IMR-90 (cell line): ENCODE data around the gene NEK4. TPM values are rescaled to one million over a fixed set of nuclear protein-coding genes. Genes with fewer than 3 reads are reported as not detected.

Source experiments
- ATAC-seq: fragments of 200-7000 bp; cut with Tn5 transposase; 2 replicates; pipeline ENCODE4 v1.9.1; 2020; ENCODE audit warnings: low read depth, mild to moderate bottlenecking, moderate library complexity
- BruUV-seq: library from RNA; stranded (reverse); fragments of 400-500 nt; replicated peaks from 2 replicates; lab custom pipeline; 2021; lab: Mats Ljungman, UMichigan
- CTCF ChIA-PET: fragments of 300-600 bp; formaldehyde crosslinking; extraction: SDS; loops from one replicate; lab custom pipeline; 2021; ENCODE audit warnings: antibody characterized with exemption; lab: Yijun Ruan, JAX
- POLR2A ChIA-PET: fragments of 300-600 bp; sonication (Branson Sonifier 250); formaldehyde crosslinking; loops from one replicate; lab custom pipeline; 2022; ENCODE audit warnings: antibody characterized with exemption; ENCODE audit not compliant: unreplicated experiment; lab: Charles Lee
- DNase-seq: peaks from one replicate; pipeline ENCODE4 v3.0.0; 2013
- H2AFZ ChIP-seq: replicated peaks from 2 replicates; pipeline ENCODE3; 2013; ENCODE audit warnings: low read length, mild to moderate bottlenecking; ENCODE audit not compliant: poor library complexity
- H2AK5ac ChIP-seq: 2 replicates; pipeline ENCODE4 v1.6.1; 2013; ENCODE audit warnings: low read depth, low read length, inconsistent platforms
- H2AK9ac ChIP-seq: replicated peaks from 2 replicates; pipeline ENCODE3; 2013; ENCODE audit warnings: mild to moderate bottlenecking, low read depth, low read length, moderate library complexity; ENCODE audit not compliant: poor library complexity
- H2BK120ac ChIP-seq: 2 replicates; pipeline ENCODE4 v1.6.1; 2013; ENCODE audit warnings: low read depth, low read length, inconsistent platforms
- H2BK15ac ChIP-seq: 3 replicates; pipeline ENCODE4 v1.6.1; 2013; ENCODE audit warnings: low read depth, low read length, inconsistent platforms
- H2BK20ac ChIP-seq: 2 replicates; pipeline ENCODE4 v1.6.1; 2013; ENCODE audit warnings: low read depth, mild to moderate bottlenecking, inconsistent platforms, low read length, moderate library complexity
- H2BK5ac ChIP-seq: 2 replicates; pipeline ENCODE4 v1.6.1; 2013; ENCODE audit warnings: mild to moderate bottlenecking, low read depth, low read length, inconsistent platforms; ENCODE audit not compliant: poor library complexity, severe bottlenecking
- H3K14ac ChIP-seq: replicated peaks from 2 replicates; pipeline ENCODE4 v1.6.1; 2013; ENCODE audit warnings: low read depth, low read length, inconsistent platforms
- H3K18ac ChIP-seq: 2 replicates; pipeline ENCODE4 v1.6.1; 2013; ENCODE audit warnings: low read depth, low read length, control low read depth
- H3K23ac ChIP-seq: 2 replicates; pipeline ENCODE4 v1.6.1; 2013; ENCODE audit warnings: low read depth, low read length, inconsistent platforms
- H3K27ac ChIP-seq: 2 replicates; pipeline ENCODE4 v1.5.1; 2013; ENCODE audit warnings: mild to moderate bottlenecking, control low read depth, low read length; ENCODE audit not compliant: insufficient read depth
- H3K27me3 ChIP-seq: 2 replicates; pipeline ENCODE4 v1.6.1; 2013; ENCODE audit warnings: low read length; ENCODE audit not compliant: control insufficient read depth, insufficient read depth
- H3K36me3 ChIP-seq: 2 replicates; pipeline ENCODE4 v1.6.1; 2013; ENCODE audit warnings: low read length, mixed read lengths; ENCODE audit not compliant: control insufficient read depth, insufficient read depth
- H3K4ac ChIP-seq: 2 replicates; pipeline ENCODE4 v1.6.1; 2013; ENCODE audit warnings: low read depth, low read length, inconsistent platforms
- H3K4me1 ChIP-seq: 2 replicates; pipeline ENCODE4 v1.6.1; 2013; ENCODE audit warnings: low read length, mixed read lengths; ENCODE audit not compliant: control insufficient read depth, insufficient read depth
- H3K4me2 ChIP-seq: 2 replicates; pipeline ENCODE4 v1.6.1; 2013; ENCODE audit warnings: low read depth, mild to moderate bottlenecking, control low read depth, low read length, moderate library complexity
- H3K4me3 ChIP-seq: 2 replicates; pipeline ENCODE4 v1.5.1; 2013; ENCODE audit warnings: low read depth, mild to moderate bottlenecking, control low read depth, low read length, moderate library complexity; ENCODE audit not compliant: insufficient read depth
- H3K56ac ChIP-seq: 2 replicates; pipeline ENCODE4 v1.6.1; 2013; ENCODE audit warnings: low read length, inconsistent platforms; ENCODE audit not compliant: insufficient read depth; ENCODE audit errors: extremely low read depth
- H3K79me1 ChIP-seq, 2 experiments: 2 replicates each; pipeline ENCODE4 v1.6.1; 2013; ENCODE audit warnings: low read length in 2 of 2, inconsistent platforms in 1 of 2, low read depth in 1 of 2
- H3K9ac ChIP-seq: 2 replicates; pipeline ENCODE4 v1.6.1; 2013; ENCODE audit warnings: low read depth, low read length, control low read depth
- H3K9me1 ChIP-seq: 2 replicates; pipeline ENCODE4 v1.6.1; 2013; ENCODE audit warnings: low read length, inconsistent platforms; ENCODE audit not compliant: insufficient read depth
- H3K9me3 ChIP-seq: 2 replicates; pipeline ENCODE4 v1.6.1; 2013; ENCODE audit warnings: low read length; ENCODE audit not compliant: control insufficient read depth, insufficient read depth
- H4K20me1 ChIP-seq: 2 replicates; pipeline ENCODE4 v1.6.1; 2013; ENCODE audit warnings: low read length, inconsistent platforms; ENCODE audit not compliant: insufficient read depth
- H4K5ac ChIP-seq: 2 replicates; pipeline ENCODE4 v1.6.1; 2013; ENCODE audit warnings: mild to moderate bottlenecking, low read depth, low read length, control low read depth
- H4K8ac ChIP-seq, 2 experiments: 2 replicates each; pipeline ENCODE4 v1.6.1; 2013; ENCODE audit warnings: low read depth in 2 of 2, low read length in 2 of 2, control low read depth in 1 of 2, inconsistent platforms in 1 of 2
- H4K91ac ChIP-seq: 2 replicates; pipeline ENCODE4 v1.6.1; 2013; ENCODE audit warnings: low read depth, low read length, inconsistent platforms; ENCODE audit not compliant: insufficient read depth
- BHLHE40 ChIP-seq: fragments of 150-350 bp; IDR thresholded peaks from 2 replicates; pipeline ENCODE4 v1.6.1; 2016; ENCODE audit warnings: mild to moderate bottlenecking, low read depth, low read length
- CEBPB ChIP-seq: IDR thresholded peaks from 2 replicates; pipeline ENCODE4 v1.6.1; 2012; ENCODE audit warnings: low read depth, low read length, improper control_type of control experiment
- CTCF ChIP-seq: conservative IDR thresholded peaks from 2 replicates; pipeline ENCODE4 v1.5.1; 2012; ENCODE audit warnings: mild to moderate bottlenecking, low read depth, low read length, improper control_type of control experiment
- ELK1 ChIP-seq: fragments of 150-350 bp; IDR thresholded peaks from 2 replicates; pipeline ENCODE4 v1.6.1; 2016; ENCODE audit warnings: low read depth, mild to moderate bottlenecking, low read length, moderate library complexity, borderline replicate concordance
- FOS ChIP-seq: fragments of 150-350 bp; IDR thresholded peaks from 2 replicates; pipeline ENCODE4 v1.6.1; 2016; ENCODE audit warnings: low read depth, low read length
- MAFK ChIP-seq: IDR thresholded peaks from 2 replicates; pipeline ENCODE4 v1.6.1; 2012; ENCODE audit warnings: low read depth, low read length, improper control_type of control experiment
- MAZ ChIP-seq: IDR thresholded peaks from 2 replicates; pipeline ENCODE4 v1.6.1; 2012; ENCODE audit warnings: low read depth, mild to moderate bottlenecking, low read length, improper control_type of control experiment, moderate library complexity, borderline replicate concordance
- MXI1 ChIP-seq: IDR thresholded peaks from 2 replicates; pipeline ENCODE4 v1.6.1; 2012; ENCODE audit warnings: low read depth, mild to moderate bottlenecking, low read length, moderate library complexity, borderline replicate concordance
- NFE2L2 ChIP-seq: fragments of 150-350 bp; IDR thresholded peaks from 2 replicates; pipeline ENCODE4 v1.6.1; 2016; ENCODE audit warnings: low read depth, mild to moderate bottlenecking, low read length
- POLR2A ChIP-seq: IDR thresholded peaks from 2 replicates; pipeline ENCODE4 v1.6.1; 2012; ENCODE audit warnings: mild to moderate bottlenecking, low read depth, low read length
- SMC3 ChIP-seq: fragments of 150-350 bp; IDR thresholded peaks from 2 replicates; pipeline ENCODE4 v1.6.1; 2016; ENCODE audit warnings: low read depth, mild to moderate bottlenecking, antibody characterized with exemption, low read length, moderate library complexity
- USF2 ChIP-seq: fragments of 150-350 bp; IDR thresholded peaks from 2 replicates; pipeline ENCODE4 v1.6.1; 2017; ENCODE audit warnings: mild to moderate bottlenecking, antibody characterized with exemption, low read length, low read depth
- WGBS, 2 experiments: methylation state at CpG; one replicate each; pipeline versions ENCODE4 v1.1.5 to v1.1.7; 2013; ENCODE audit warnings: missing lambda C conversion rate in 2 of 2; ENCODE audit not compliant: insufficient read length in 1 of 2; ENCODE audit errors: extremely low coverage in 2 of 2; 5-methylcytosine and 5-hydroxymethylcytosine counted together
- dilution Hi-C: fragments of 300-500 bp; cut with HindIII; formaldehyde crosslinking; loops from one replicate; pipeline ENCODE4 v1.14.3; 2018; ENCODE audit warnings: low sequenced_read_pairs; ENCODE audit not compliant: unreplicated experiment
- in situ Hi-C: fragments of 300-500 bp; cut with MboI; formaldehyde crosslinking; loops from 3 replicates; pipeline ENCODE4 v1.14.3; 2019; ENCODE audit warnings: low sequenced_read_pairs, inconsistent platforms, mixed read lengths
- intact Hi-C: fragments of 100-400 bp; cut with micrococcal nuclease; formaldehyde crosslinking; loops from 2 replicates; pipeline ENCODE4 v1.10.0; 2022
- polyA plus RNA-seq, 3 experiments: library from polyadenylated mRNA; depleted of rRNA; stranded (reverse); fragments of >200 nt; gene quantifications; 2 replicates each; pipeline ENCODE4 v1.2.3, GENCODE V29; 2012; ENCODE audit warnings: low replicate concordance in 1 of 3
- total RNA-seq: library from RNA; depleted of rRNA; stranded (reverse); fragments of >200 nt; gene quantifications from 2 replicates; pipeline ENCODE4 v1.2.3, GENCODE V29; 2012

The NEK4 gene
- total and polyA plus RNA-seq, 2 of the 4 experiments (the other 2 are of a cell fraction): 10.3 to 24.7 TPM

GRCh38 chr3:52684184-52684583 lies 86.6 kb downstream of the NEK4 start:
- dilution Hi-C loops: no loop called here
- H2BK20ac ChIP-seq: no peak overlapping the region
- in situ Hi-C loops: no loop called here
- H2AFZ ChIP-seq: no peak overlapping the region
- no peak overlapping the region for H4K91ac ChIP-seq
- no peak overlapping the region; the same call in 1 of the 2 replicates for H3K4me2 ChIP-seq
- H4K8ac ChIP-seq: no peak overlapping the region
- H2AK5ac ChIP-seq: no peak overlapping the region
- no peaks in the 10 kb centered on the region for H3K9me3 ChIP-seq
- no peak overlapping the region; the same call in 1 of the 2 replicates for H3K56ac ChIP-seq
- no peak overlapping the region for H3K27ac ChIP-seq
- peaks cover 32 to 72% of the 10 kb centered on the region in 2 experiments for H3K79me1 ChIP-seq
- intact Hi-C loops: loop anchor here (2.0 to 5.0 kb wide), 2 partner anchors 13 to 212 kb away; no protein-coding TSS in a partner anchor
- no peaks in the 10 kb centered on the region for H3K27me3 ChIP-seq
- peaks cover 6% of the 10 kb centered on the region for H3K9me1 ChIP-seq
- no peak overlapping the region for H2BK120ac ChIP-seq
- H4K20me1 ChIP-seq: peaks cover 20% of the 10 kb centered on the region; the same call in 1 of the 2 replicates
- H3K18ac ChIP-seq: no peak overlapping the region
- no TSS peak for BruUV-seq
- ChIA-PET POLR2A (no interaction called here), CTCF (no interaction called here)
- TF ChIP-seq MXI1: no peak
- no peak for TF ChIP-seq USF2
- no peak for TF ChIP-seq CEBPB
- TF ChIP-seq BHLHE40: no peak
- TF ChIP-seq SMC3: no peak
- TF ChIP-seq MAFK: no peak
- TF ChIP-seq MAZ: no peak
- TF ChIP-seq NFE2L2: no peak
- TF ChIP-seq POLR2A: no peak; the same call in 1 of the 2 replicates
- TF ChIP-seq FOS: no peak
- TF ChIP-seq ELK1: no peak
- TF ChIP-seq CTCF: no peak
- no CpG with 5 or more reads among the region's 5 CpGs for WGBS, 2 experiments
- no peak overlapping the region for H2BK5ac ChIP-seq
- H3K4me1 ChIP-seq: peaks cover 14% of the 10 kb centered on the region
- H2AK9ac ChIP-seq: no peak overlapping the region
- H4K5ac ChIP-seq: no peak overlapping the region
- no peak overlapping the region for H3K9ac ChIP-seq
- H3K14ac ChIP-seq: no peak overlapping the region
- no peak overlapping the region for H3K4ac ChIP-seq
- peaks cover 24% of the 10 kb centered on the region for H3K36me3 ChIP-seq
- no peak for ATAC-seq
- no peak overlapping the region for H2BK15ac ChIP-seq
- H3K23ac ChIP-seq: no peak overlapping the region
- DNase-seq: no peak
- no peak overlapping the region for H3K4me3 ChIP-seq
